ENCODE data around the gene ARHGAP22. TPM values are rescaled to one million over a fixed set of nuclear protein-coding genes. Genes with fewer than 3 reads are reported as not detected.
A peak's percentile ranks its signal among the peaks of the same experiment; 100 is the strongest.

ARHGAP22 gene
- total and polyA plus RNA-seq, 11 donors: 1.1 to 9.5 (median 2.8) TPM

GRCh38 chr10:48493083-48493871, 111.6 kb downstream of the ARHGAP22 start:
- TF ChIP-seq CTCF (IDR thresholded peaks at IDR 0.05) (no peak), POLR2A (IDR thresholded peaks at IDR 0.05) (no peak)
- ATAC-seq (peak; percentile 40 to 67 (median 54)), DNase-seq (peak in 3 of 5 donors; percentile 41 to 72 (median 54))

GRCh38 chr10:48492201-48492600, 112.7 kb downstream of the ARHGAP22 start:
- H3K4me3 ChIP-seq: no peak overlapping the region
- no peaks in the 10 kb centered on the region for H3K27me3 ChIP-seq
- H3K36me3 ChIP-seq: no peaks in the 10 kb centered on the region
- ATAC-seq (no peak), DNase-seq (no peak)
- H3K27ac ChIP-seq: no peak overlapping the region
- intact Hi-C loops (cut with DNase I): loop anchor here in 1 of 10 donors (10.0 kb wide), 1 partner anchor 47 kb away; no protein-coding TSS in a partner anchor
- peaks cover 0 to 3% (median 0%) of the 10 kb centered on the region in 12 donors for H3K9me3 ChIP-seq
- 68 to 82% (median 72%) methylated on average over 2 of the region's 2 CpGs for WGBS, 4 donors
- H3K4me1 ChIP-seq: peaks cover 0 to 8% (median 0%) of the 10 kb centered on the region in 12 donors
- TF ChIP-seq CTCF (IDR thresholded peaks at IDR 0.05): no peak
- no peak for TF ChIP-seq POLR2A (IDR thresholded peaks at IDR 0.05)

More at GRCh38 chr10:48493083-48493871, 111.6 kb downstream of the ARHGAP22 start:
- WGBS, 4 donors: 71 to 82% (median 78%) methylated on average over 15 to 16 of the region's 16 CpGs
- H3K27ac ChIP-seq: no peak overlapping the region
- intact Hi-C loops (cut with DNase I): loop anchor here in 1 of 10 donors (10.0 kb wide), 1 partner anchor 48 kb away; no protein-coding TSS in a partner anchor
- no peaks in the 10 kb centered on the region for H3K9me3 ChIP-seq
- H3K27me3 ChIP-seq: no peaks in the 10 kb centered on the region
- peaks cover 0 to 13% (median 2%) of the 10 kb centered on the region in 12 donors for H3K4me1 ChIP-seq
- no peak overlapping the region for H3K4me3 ChIP-seq
- H3K36me3 ChIP-seq: no peaks in the 10 kb centered on the region

- peaks cover 0 to 9% (median 0%) of the 10 kb centered on the region in 12 donors for H3K9me3 ChIP-seq
- no peaks in the 10 kb centered on the region for H3K27me3 ChIP-seq
- TF ChIP-seq CTCF (IDR thresholded peaks at IDR 0.05) (no peak), POLR2A (IDR thresholded peaks at IDR 0.05) (no peak)
- DNase-seq (no peak), ATAC-seq (no peak)
- no peaks in the 10 kb centered on the region for H3K36me3 ChIP-seq
- intact Hi-C loops (cut with DNase I): loop anchor here in 1 of 10 donors (10.0 kb wide), 1 partner anchor 47 kb away; no protein-coding TSS in a partner anchor
- H3K4me1 ChIP-seq: peaks cover 0 to 5% (median 0%) of the 10 kb centered on the region in 12 donors
- 94 to 96% (median 95%) methylated on average over 13 of the region's 13 CpGs for WGBS, 4 donors
- H3K27ac ChIP-seq: no peak overlapping the region
- no peak overlapping the region for H3K4me3 ChIP-seq
Observed at GRCh38 chr10:48491392-48492139, 113.3 kb downstream of the ARHGAP22 start.

GRCh38 chr10:48490946-48491345, 113.9 kb downstream of the ARHGAP22 start:
- peaks cover 0 to 5% (median 0%) of the 10 kb centered on the region in 12 donors for H3K4me1 ChIP-seq
- H3K27ac ChIP-seq: no peak overlapping the region
- 79 to 87% (median 85%) methylated on average over 6 of the region's 6 CpGs for WGBS, 4 donors
- H3K27me3 ChIP-seq: no peaks in the 10 kb centered on the region
- ATAC-seq: no peak
- TF ChIP-seq POLR2A (IDR thresholded peaks at IDR 0.05) (no peak), CTCF (IDR thresholded peaks at IDR 0.05) (no peak)
- intact Hi-C loops (cut with DNase I): loop anchor here in 1 of 10 donors (10.0 kb wide), 1 partner anchor 46 kb away; no protein-coding TSS in a partner anchor
- H3K36me3 ChIP-seq: no peaks in the 10 kb centered on the region
- no peak overlapping the region for H3K4me3 ChIP-seq
- DNase-seq: peak in 1 of 5 donors; percentile 14
- peaks cover 0 to 11% (median 0%) of the 10 kb centered on the region in 12 donors for H3K9me3 ChIP-seq

All from heart left ventricle (tissue), 16 donors.